Astrocyte of the hippocampus (primary cell): ENCODE measurements around the gene TECTA.
A peak's percentile ranks its signal among the peaks of the same experiment; 100 is the strongest.
"Not testable (repeated sequence)": the region's sequence is repeated elsewhere in the genome, so short reads cannot be mapped to it uniquely, and the experiment has no call there.

Source experiments
- DNase-seq: peaks from one replicate; pipeline ENCODE4 v3.0.0; 2011; ENCODE audit warnings: low read depth, low spot score

The TECTA gene

GRCh38 chr11:121090145-121090721 is 10.8 kb upstream of the TECTA start:
- no peak for DNase-seq

- no peak for DNase-seq
These were observed 9.4 kb upstream of the TECTA start for GRCh38 chr11:121091492-121092152.

- DNase-seq, result no peak
These were observed 5.5 kb upstream of the TECTA start for GRCh38 chr11:121095561-121095960.

GRCh38 chr11:121099364-121099763 is 1.7 kb upstream of the TECTA start:
- DNase-seq, result no peak

- DNase-seq, result no peak
These were observed 1.2 kb upstream of the TECTA start for GRCh38 chr11:121099885-121100284.

GRCh38 chr11:121104312-121104762 is 3.3 kb downstream of the TECTA start:
- DNase-seq, result no peak

GRCh38 chr11:121105063-121105480 is 4.0 kb downstream of the TECTA start:
- peak; percentile 15 for DNase-seq

GRCh38 chr11:121105481-121106195 is 4.6 kb downstream of the TECTA start:
- no peak for DNase-seq

- no peak for DNase-seq
These were observed 5.8 kb downstream of the TECTA start for GRCh38 chr11:121106812-121107211.

- no peak for DNase-seq
These were observed 7.4 kb downstream of the TECTA start for GRCh38 chr11:121108413-121108812.

GRCh38 chr11:121109471-121109870 is 8.4 kb downstream of the TECTA start:
- no peak for DNase-seq

GRCh38 chr11:121109916-121110586 is 9.0 kb downstream of the TECTA start:
- no peak for DNase-seq

GRCh38 chr11:121110871-121111724 is 10.1 kb downstream of the TECTA start:
- DNase-seq, result no peak

GRCh38 chr11:121112498-121113455 is 11.7 kb downstream of the TECTA start:
- DNase-seq, result peak; percentile 83

GRCh38 chr11:121113611-121114010 is 12.6 kb downstream of the TECTA start:
- DNase-seq, result peak; percentile 32

GRCh38 chr11:121115024-121115423 is 14.0 kb downstream of the TECTA start:
- DNase-seq, result not testable (repeated sequence)

GRCh38 chr11:121117788-121118187 is 16.7 kb downstream of the TECTA start:
- no peak for DNase-seq

GRCh38 chr11:121119440-121119839 is 18.4 kb downstream of the TECTA start:
- no peak for DNase-seq

GRCh38 chr11:121122328-121122727 is 21.3 kb downstream of the TECTA start:
- no peak for DNase-seq

- DNase-seq, result no peak
These were observed 22.5 kb downstream of the TECTA start for GRCh38 chr11:121123496-121124069.
